ENCODE results near the gene GTF2H1.
"Not testable (repeated sequence)": the region's sequence is repeated elsewhere in the genome, so short reads cannot be mapped to it uniquely, and the experiment has no call there.

GTF2H1 gene

DNA sequence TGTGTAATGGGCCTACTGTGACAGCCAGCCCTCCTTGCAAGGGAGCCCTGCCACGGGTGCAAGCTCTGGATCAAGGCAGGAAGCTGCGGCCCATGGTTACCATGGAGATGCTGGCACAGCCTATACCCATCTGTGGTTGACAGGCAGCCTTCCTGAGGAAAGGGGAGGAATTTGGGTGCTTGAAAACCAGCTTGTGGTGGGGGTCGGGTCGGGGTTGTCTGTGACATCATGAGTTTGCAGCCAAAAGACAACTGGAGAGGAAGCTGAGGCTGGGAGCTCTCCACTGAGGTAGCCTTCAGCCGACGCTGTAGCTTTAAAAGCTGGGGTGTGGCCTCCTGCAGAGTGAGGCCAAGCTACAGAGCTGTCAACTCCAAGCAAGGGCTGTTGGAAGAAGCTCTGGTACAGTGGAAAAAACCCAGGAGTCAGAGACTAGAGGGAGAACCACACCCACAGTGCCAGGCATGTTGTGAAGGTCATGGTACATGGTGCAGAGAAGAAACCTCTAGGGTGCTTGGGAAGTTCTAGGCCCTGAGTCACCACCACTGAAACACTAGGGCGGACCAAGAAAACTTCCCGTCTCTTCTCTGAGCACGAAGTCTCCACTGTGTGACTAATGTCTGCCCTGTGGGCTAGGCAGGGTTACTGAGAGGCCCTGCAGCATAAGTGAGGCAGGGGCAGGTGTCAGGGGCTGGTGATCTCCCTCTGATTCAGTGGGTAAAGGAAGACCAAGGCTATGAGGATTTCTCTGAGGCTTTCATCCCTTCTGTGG lies 61.2 kb downstream of the GTF2H1 start:
- DNase-seq = peak; percentile 82

DNA sequence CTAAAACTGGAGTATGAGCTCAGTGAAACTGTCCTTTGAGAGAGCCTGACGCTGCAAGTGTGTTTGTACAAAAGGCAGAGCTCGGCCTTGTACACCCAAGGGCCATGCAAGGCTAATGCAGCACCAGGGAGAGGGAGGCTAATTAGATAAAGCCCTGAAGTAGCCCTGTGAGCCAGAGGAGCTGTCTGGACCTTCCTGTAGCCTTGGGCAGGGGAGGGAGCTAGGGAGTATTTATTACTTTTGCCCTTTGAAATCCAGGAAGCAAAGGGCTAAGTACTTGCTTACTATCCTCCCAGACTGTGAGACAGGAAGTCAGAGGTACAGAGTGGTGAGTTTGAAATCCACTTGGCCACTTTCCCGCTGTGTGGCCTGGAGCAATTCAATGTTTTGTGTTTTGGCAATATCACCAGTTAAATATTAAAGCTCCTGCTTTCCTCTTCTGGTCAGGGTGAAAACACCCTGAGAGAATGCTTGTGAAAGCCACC lies 61.8 kb downstream of the GTF2H1 start:
- peak; percentile 28 for DNase-seq

DNA sequence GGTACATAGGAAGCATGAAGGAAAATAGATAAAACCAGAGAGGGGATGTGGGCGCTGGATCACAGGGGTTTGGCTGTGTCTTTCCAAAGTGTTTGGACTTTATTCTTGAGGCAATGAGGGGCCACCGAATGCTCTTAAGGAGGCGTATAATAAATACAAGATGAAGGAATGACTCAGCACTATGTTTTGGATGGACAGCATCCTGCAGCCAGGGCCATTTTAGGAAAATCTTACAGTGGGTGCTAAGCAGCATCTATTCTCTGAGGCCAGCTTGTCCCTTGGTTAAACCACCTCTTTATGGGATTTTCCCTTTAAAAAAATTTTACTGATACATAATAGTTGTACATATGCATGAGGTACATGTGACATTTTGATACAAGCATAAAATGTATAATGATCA lies 67.7 kb downstream of the GTF2H1 start:
- DNase-seq = no peak

DNA sequence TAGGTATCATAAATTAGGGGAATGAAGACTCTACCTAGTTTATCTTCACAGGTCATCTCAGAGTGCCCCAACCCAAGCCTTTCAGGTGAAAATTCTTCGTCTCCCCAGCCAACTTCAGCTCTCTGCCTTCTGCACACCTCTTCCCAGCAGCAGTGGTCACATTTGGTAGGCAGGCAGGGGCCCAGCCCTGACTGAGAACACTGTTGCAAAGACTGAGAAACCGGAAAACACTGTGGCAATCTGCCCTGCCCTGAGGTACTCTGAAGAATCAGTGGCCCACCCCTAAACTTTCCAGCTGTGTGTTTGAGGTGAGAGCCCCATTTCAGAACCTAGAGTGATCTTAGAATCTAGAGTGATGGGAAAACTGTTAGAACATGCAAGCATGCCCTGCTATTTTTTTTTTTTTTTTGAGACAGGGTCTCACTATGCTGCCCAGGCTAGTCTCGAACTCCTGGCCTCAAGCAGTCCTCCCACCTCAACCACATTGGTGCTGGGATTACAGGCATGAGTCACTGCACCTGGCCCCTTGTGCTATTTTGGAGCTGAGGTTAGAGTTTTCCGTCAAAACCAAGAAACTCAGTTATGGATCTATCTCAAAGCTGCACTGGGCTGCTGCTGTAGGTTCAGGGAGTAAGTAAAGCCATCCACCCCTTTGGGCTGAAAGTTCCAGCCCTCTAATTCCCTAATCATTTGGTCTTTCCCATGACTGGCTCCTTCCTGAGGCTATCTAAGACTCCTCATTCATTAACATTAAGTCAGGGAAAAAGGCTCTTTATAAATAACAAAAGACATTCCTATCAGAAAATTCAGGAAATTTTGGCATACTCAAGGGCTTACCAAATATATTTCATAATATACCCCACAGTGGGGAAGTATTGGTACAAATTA lies 70.3 kb downstream of the GTF2H1 start:
- no peak for DNase-seq

DNA sequence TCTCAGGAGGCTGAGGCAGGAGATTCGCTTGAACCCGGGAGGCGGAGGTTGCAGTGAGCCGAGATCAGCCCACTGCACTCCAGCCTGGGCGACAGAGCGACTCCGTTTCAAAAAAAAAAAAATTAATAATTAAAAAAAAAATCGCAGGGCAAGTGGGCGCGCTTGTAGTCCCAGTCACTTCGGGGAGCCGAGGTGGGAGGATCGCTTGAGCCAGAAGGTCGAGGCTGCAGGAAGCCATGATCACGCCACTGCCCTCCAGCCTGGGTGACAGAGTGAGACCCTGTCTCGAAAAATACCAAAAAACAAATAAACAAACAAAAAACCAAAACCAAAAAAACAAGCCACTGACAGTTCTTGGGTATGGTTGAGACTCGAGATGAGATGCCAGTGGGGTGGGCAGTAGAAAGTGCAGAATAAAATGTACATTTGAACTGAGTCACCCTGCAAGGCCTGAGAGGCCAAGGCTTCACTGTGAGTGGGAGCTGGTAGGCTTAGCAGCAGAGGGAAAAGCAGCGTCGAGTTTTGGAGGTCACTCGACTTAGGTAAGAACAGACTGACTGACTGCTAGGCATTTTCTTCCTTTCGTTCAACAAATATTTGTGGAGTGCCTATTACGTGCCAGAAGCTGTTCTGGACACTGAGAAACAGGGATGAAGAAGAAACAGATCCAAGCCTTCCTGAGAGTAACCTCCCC lies 71.4 kb downstream of the GTF2H1 start:
- DNase-seq = no peak

DNA sequence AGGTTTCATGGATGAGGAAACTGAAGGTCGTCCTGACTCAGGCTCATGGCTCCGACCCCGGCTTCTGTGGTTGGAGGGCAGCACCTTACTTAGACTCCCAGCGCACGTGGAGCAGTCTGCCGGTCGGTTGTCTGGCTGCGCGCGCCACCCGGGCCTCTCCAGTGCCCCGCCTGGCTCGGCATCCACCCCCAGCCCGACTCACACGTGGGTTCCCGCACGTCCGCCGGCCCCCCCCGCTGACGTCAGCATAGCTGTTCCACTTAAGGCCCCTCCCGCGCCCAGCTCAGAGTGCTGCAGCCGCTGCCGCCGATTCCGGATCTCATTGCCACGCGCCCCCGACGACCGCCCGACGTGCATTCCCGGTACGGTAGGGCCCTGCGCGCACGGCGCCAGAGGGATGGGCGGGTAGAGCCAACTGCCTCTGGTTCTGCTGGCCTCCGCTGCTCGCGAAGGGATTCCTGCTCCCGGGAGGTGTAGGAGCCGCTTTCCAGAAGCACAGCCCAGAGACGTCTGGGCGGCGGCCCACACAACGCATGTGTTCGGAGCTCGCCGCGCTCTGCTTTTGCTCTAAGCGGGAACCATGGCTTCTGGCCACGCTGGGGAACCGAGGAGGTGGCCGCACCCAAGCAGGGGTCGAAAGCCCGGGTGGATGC lies 72.0 kb downstream of the GTF2H1 start, which contains the start of gene LDHA:
Gene LDHA, plus strand, starts transcription at position 289 of the 653 bp plus-strand sequence. CDS start 2,280 bp downstream, outside the sequence.
- peak; percentile 98 for DNase-seq

DNA sequence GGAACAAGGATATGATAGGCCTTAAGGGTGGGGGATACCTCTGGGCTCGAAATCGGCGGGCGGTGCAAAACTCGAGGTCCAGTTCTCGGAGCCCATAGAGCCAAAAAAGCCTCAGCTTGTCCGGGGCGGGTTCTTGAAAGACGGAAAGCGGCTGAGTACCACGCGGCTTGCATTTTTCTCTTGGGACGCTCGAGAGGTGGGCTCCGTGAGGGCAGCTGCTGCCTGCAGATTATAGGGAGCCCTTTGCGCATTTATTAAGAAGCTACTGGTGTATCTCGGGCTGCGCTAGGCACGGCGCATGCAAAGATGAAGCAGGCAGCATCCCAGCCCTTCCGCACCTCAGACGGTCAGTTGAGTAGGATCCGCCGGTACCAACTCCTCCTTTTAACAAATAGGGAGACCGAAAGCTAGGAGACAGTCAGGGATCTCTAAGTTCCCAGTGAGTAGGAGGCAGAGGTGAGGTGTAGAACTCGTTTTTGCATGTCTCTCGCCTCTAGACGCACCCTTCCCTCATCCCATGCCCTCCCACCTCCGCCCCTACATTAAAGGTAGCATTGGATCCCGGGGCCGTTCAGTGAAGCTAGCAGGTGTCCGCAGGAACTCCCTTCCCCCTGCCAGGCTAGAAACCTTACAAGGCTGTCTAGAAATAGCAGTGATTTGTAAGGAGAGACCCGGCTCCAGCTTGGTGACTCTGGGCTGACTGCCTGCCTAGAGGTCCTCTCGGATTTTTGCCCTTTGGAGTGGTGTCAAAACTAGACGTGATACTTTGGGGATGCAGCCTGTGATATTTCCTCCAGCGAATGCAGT lies 72.8 kb downstream of the GTF2H1 start:
- DNase-seq = peak; percentile 18

DNA sequence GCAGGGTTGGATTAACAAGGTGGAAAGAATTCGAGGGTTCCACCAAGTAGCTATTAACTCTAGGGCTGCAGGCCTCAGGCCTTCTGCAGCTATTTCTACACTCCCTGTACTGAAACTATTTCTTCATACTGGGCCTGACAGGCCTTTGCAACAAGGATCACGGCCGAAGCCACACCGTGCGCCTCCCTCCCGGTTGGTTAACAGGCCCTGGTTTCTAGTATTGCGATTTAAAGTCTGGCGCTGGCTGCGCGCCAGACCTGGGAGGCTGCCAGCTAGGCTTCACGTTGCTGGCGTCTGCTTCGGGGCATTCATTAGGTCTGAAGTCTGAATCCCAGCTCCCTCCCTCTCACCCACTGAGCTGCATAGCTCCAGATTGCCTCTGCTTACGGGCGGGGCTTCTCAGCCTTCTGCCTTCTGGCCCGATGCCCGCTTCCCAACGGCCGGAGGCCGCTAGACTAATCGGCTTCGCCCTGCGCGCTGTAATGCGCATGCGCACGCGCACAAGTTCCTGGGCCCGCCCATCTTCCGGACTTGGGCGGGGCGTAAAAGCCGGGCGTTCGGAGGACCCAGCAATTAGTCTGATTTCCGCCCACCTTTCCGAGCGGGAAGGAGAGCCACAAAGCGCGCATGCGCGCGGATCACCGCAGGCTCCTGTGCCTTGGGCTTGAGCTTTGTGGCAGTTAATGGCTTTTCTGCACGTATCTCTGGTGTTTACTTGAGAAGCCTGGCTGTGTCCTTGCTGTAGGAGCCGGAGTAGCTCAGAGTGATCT lies 73.6 kb downstream of the GTF2H1 start:
- DNase-seq = peak; percentile 97

DNA sequence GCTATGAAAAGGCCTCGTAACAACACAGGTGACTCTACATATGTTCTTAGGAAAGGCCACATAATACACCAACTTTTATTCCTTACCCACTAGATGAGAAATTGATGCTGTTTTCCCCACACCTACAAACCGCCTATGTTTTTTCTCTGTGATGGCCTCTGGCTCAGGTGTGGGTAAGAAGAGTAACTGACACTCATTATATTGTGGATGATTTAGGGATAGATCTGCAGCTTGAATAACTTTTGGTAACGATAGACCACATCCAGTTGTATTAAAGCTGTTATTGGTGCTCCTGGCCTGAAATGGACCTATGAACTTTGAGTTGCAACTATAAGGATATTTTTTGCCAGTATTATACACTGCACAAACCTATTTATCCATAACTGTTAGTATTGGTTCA lies 75.6 kb downstream of the GTF2H1 start:
- no peak for DNase-seq

DNA sequence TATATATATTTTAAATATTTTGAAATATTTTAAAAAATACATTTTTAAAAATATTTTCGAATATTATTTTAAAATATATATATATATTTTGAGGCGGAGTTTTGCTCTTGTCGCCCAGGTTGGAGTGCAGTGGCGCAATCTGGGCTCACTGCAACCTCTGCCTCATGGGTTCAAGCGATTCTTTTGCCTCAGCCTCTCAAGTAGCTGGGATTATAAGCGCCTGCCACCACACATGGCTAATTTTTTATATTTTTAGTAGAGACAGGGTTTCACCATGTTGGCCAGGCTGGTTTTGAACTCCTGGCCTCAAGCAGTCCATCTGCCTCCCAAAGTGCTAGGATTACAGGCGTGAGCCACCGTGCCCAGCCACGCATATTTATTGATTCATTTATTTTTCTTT lies 78.7 kb downstream of the GTF2H1 start:
- DNase-seq = not testable (repeated sequence)

DNA sequence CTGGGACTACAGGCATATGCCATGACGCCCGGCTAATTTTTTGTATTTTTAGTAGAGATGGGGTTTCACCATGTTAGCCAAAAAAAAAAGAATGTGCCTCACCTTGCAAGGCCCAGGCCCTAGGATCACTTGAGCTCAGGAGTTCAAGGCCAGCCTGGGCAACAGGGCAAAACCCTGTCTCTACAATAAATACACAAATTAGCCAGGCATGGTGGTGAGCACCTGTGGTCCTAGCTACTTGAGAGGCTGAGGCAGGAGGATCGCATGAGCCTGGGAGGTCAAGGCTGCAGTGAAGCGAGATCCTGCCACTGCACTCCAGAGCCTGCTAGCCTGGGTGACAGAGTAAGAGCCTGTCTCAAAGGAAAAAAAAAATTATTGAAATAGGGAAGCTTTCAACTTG lies 81.7 kb downstream of the GTF2H1 start:
- DNase-seq = no peak

DNA sequence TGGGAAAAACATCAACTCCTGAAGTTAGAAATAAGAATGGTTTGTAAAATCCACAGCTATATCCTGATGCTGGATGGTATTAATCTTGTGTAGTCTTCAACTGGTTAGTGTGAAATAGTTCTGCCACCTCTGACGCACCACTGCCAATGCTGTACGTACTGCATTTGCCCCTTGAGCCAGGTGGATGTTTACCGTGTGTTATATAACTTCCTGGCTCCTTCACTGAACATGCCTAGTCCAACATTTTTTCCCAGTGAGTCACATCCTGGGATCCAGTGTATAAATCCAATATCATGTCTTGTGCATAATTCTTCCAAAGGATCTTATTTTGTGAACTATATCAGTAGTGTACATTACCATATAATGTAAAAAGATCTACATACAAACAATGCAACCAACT lies 85.0 kb downstream of the GTF2H1 start:
- DNase-seq = not testable (repeated sequence)

DNA sequence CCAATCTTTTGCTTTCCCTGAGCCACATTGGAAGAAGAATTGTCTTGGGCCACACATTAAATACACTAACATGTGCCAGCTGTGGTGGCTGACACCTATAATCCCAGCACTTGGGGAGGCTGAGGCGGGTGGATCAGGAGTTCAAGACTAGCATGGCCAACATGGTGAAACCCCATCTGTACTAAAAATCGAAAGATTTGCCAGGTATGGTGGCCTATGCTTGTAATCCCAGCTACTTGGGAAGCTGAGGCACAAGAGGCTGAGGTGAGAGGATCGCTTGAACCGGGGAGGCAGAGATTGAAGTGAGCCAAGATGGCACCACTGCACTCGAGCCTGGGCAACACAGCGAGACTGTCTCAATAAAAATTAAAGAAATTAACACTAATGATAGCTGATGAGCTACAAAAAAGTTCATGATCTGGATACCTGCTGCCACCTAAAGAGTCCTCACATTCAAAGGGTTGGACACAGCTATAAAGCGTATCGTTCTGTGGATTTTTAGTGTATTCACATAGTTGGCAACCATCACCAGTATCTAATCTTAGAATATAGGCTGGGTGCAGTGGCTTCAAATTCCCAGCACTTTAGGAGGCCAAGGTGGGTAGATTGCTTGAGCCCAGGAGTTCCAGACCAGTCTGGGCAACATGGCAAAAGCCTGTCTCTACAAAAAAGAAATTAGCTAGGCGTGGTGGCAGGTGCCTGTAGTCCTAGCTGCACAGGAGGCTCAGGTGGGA lies 86.4 kb downstream of the GTF2H1 start:
- DNase-seq = no peak

DNA sequence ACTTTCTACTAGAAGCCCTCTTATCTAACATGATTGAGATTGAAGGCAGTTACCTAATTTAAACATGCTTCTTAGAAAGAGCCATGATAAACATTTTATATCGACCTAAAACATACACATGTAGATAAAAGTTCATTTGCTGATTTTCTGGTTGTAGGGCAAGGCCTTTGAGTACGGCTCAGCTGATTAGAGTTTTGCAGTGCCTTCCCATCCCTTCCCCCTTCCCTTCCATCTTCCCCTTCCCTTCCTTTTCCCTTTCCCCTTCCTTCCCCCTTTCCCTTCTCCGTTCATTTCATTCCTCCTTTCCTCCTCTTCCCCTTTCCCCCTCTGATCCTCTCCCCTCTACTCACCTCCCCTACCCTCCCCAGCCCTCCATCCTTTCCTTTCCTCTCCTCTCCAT lies 94.1 kb downstream of the GTF2H1 start:
- DNase-seq = no peak
